NCI-H1694 (cell line): ENCODE measurements around the gene METAP1D.
"Not testable (repeated sequence)": the region's sequence is repeated elsewhere in the genome, so short reads cannot be mapped to it uniquely, and the experiment has no call there.

ENCODE experiments used
- DNase-seq: peaks from one replicate; lab custom pipeline; 2025; lab: John Stamatoyannopoulos, UW

Gene METAP1D

DNA sequence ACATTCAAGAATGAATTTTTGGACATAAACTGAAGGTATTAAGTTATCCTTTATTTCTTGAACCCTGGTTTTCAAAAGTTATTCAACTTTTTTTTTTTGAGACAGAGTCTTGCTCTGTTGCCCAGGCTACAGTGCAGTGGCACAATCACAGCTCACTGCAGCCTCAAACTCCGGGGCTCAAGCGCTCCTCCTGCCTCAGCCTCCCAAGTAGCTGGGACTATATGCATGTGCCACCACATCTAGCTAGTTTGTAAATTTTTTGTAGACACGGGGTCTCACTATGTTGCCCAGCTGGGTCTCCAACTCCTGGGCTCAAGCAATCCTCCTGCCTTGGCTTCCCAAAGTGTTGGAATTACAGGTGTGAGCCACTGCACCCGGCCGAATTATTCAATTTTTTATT lies 2.7 kb upstream of the METAP1D start:
- DNase-seq, result not testable (repeated sequence)

DNA sequence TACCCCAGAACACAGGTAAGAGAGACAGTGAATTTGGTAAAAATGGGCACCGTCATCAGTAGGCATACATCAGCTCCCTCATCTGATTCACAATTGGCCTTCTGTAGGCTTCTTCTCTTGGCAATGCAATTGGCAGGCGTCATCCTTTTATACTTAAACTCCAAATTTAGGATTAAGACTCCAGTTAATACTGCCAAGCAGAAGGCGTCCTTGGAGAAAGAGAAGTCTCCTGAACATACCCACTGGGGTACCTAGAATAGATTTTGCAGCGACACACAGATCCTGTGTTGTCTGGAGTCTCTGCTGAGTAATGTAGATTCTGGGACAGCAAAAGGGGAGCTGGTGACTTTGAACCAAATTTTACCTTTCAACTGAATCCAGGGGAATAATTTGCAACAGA lies 592 bp upstream of the METAP1D start:
- no peak for DNase-seq

DNA sequence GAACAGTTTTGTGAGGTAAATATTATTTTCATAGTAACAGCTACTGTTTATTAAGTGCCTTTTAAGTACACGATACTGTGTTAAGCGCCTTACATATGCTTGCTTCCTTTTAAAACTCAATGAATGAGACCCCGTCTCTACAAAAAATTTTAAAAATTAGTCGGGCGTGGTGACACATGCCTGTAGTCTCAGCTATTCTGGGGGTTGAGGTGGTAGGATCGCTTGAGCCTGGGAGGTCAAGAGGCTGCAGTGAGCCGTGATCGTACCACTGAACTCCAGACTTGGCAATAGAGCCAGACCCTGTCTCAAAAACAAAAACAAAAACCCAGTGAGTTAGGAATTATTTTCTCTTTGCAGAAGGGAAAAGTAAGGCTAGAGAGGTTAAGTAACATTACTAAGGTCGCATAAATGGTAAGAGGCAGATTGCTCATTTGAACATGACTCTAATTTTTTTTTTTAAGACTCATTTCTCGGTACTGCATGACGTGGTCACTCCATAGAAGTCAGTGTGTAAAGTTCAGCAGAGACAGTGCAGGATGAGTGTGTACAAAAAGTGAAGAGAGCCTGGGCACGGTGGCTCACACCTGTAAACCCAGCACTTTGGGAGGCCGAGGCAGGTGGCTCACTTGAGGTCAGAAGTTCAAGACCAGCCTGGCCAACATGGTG lies 1.1 kb downstream of the METAP1D start:
- no peak for DNase-seq

DNA sequence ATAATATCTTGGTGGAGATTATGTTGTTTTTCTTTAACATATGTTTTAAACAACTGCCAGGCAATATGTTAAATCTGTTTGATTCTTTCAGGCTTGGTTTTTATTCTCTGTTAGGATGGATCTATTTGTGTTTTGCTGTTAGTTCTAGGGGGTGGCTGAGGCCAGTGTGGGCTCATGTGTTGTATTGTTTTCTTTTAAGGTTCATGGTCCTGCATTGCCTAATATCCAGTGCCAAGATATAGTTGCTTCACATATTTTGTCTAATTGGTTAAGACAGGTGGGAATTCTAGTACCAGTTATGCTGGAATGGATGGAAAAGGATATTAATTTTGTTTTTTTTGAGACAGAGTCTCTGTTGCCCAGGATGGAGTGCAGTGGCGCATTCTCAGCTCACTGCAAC lies 7.6 kb downstream of the METAP1D start:
- no peak for DNase-seq

DNA sequence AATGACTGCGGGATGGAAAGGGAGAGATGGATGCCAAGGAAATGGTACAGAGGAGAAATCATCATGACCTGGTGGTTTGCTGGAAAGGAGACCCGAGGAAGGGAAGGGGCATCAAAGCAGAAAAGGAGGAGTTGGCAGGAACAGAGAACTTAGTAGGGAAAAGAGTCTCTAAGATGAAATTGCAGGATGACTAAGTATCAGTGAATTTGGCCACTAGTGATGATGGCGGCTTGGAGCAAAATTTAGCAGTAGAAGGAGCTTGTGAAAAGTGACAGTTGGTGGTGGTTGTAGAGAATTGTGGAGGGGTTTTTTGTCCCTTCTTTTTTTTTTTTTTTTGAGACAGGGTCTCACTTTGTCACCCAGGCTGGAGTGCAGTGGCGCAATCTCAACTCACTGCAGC lies 10.1 kb downstream of the METAP1D start:
- DNase-seq, result no peak

DNA sequence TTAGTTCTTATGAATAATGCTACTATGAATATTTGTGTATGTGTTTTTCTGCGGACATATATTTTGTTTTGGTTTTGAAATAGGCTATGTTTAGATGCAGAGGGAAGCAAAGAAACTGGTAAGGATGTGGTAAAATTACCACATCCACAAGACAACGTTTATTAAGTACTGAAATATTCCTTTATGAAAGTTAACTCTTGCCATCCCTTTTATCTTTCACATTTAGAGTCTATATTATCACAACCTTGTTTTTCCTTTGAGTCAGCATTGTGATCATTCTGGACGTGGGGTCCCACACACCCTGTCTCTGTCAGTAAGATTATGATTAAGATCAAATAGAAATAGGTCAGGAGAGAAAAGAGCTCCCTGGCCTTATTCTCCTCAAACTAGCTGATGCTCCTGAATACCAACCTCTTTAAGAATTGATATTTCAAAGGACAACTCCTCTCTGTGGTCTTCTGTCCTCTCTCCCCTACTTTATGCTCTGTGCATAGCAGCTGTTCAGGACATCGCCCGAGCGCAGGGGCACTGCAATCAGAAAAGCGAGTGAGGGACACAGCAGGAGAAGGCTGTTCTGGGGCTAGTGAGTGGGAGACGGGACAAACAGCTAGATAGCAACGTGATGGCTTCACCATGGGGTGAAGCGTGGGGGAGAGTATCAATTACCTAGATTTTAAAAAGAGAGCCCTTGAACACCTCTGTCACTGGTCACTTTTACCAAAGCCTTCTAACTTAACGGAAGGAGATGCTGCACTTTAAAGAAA lies 12.2 kb downstream of the METAP1D start:
- no peak for DNase-seq

DNA sequence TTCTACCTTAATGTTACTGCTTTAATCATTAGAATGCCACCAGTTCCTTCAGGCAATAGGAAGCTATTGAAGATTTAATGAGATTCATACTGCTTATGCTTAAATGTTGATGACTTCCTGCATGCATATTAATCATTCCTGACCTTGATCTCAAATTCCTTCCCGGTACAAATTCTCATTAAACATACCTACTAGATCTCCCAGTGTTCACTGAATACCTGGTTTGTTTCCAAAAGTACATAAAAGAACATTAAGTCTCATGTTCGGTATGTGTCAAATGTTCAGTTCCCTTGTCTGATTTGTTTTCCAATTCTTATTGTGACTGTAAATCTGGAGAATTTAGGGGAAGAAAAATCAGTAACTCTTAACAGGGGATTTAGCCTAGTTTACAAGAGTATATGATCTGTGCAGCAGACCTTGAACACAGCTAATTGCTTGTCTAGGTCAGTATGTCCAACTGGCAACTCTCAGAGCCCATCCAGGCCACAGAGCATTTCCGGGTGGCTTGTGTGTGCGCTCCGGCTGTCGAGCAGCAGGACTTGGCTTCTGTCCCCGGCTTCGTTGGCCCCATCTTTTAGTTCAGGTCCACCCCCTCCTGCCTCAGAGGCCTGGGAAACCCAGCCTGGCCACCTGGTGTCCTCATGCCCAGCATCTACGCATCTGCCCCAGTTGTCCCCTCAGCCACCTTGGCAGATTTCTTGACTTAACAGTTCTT lies 13.1 kb downstream of the METAP1D start:
- DNase-seq, result no peak

DNA sequence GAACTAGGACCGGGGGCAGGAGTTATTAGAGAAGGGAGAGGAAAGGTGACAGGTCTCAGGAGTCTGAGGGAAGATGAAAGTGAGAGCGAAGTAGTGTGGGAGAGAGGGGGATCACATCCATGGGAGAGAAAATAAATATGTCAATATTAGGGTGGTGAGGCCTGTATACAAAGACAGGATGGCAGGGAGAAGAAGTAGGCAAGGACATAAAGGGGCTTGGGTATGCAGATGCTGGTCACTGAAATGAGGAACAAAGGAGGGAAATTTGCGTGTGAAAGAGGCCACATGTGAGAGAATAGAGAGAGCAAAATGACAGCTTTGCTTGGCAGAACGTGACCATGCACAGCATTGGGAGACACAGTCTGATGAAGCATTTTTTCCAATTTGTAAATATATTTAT lies 13.6 kb downstream of the METAP1D start:
- DNase-seq, result no peak

DNA sequence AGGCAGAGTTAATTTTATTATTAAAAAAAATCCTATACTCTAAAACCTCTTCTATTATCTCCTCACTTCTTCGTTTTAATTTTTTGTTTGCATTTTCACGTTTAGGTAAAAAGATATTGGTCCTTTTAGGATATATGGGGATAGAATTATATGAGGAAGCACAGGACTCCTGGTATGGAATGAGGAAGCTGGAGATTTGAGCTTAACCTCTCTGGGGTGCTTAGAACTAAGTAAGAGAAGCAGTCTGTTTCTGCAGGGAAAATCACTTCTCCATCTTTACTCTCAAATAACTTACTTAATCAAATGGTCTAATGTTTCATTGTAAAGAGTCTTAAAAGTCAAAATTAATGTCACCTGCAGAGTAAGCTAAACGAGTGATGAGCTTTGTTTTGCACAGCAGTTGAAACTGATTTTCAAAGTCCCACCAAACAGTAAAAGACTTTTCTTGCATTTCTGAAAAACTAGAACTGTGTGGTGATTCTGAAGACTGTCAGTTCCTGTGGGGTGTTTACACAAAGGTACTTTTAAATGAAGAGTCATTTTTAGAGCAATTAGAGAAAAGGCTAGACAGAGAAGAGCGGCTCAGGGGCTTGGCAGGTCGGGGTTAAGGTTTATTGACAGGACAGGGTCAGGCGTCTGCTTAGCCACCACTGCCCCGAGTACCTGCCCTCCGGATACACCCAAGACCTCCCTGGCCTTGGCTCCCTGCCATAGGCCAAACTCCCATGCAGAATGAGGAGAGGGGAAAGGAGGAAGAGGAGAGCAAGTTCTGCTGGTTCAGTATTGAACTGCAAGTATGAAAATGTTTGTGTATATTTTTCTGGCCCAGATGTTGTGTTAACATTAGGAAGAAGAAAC lies 21.6 kb downstream of the METAP1D start:
- no peak for DNase-seq

DNA sequence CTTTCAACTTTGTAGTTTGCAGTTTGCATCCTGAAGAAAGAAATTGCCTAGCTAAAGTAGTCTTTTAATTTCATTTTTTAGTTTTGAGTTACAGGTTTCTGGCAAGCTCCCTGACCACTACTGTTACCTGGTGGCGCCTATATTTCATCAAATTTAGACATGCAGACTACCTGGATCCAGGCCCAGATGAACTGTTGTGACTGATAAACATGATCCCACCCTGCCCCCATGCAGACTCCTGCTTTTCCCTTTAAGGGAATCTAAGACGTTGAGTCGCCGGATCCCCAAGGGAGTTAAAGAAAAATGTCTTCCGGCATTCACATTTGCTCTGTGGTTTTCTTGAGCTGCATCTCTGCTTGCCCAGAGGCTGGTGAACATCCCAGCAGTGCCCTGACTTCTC lies 22.2 kb downstream of the METAP1D start:
- no peak for DNase-seq

DNA sequence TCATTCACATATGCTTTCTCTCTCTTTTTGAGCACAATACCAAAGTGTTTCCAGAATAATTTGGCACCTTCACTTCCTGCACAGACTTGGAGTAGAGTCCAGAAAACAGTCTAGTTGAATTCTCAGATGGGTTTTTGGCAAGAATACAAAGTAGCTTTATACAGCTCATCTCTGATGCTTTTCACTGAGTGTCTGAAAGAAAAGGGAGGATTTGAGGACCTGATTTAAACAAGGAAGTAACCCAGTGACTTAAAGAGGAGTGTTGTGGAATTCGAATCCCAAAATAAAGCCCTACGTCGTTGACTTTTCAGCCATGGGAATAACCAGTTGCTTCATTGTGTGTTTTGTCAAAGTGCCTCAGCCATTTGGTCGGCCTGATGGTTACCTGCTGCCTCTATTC lies 31.8 kb downstream of the METAP1D start:
- no peak for DNase-seq

DNA sequence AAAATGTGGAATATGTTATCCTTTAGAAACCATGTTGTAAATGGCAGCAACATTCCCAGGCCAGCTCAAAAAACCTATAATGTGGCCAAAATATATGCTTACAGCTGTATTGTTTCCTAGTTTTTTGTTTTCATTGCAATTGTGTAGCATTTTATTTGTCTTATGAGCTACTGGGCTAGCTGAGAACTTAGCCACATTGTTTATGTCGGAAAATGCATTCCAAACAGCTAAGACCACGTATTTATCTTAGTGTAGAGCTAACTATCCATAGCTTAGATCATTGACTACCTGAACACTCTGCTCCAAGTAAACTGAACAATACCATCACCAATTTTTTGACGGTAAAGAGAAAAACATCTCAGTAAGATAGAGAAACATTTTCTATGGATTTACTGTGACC lies 38.4 kb downstream of the METAP1D start:
- DNase-seq, result no peak

DNA sequence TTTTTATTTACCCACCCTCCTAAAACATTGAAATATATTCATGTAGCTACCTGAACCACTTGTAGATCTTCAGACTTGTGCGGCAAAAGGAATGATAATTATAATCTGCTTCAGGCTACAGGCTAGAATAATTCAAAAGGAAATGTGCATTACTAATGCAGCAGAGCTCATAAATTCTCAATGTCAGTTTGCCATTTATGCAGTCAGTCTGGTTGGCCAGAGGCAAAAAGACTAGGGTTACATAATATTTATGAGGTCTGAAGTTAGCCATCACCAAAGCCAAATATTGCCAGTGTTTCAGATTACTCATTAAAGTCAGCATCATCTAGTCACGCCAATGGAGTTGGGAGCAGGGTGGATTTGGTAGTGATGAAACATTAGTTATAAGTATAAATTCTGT lies 38.9 kb downstream of the METAP1D start:
- no peak for DNase-seq

DNA sequence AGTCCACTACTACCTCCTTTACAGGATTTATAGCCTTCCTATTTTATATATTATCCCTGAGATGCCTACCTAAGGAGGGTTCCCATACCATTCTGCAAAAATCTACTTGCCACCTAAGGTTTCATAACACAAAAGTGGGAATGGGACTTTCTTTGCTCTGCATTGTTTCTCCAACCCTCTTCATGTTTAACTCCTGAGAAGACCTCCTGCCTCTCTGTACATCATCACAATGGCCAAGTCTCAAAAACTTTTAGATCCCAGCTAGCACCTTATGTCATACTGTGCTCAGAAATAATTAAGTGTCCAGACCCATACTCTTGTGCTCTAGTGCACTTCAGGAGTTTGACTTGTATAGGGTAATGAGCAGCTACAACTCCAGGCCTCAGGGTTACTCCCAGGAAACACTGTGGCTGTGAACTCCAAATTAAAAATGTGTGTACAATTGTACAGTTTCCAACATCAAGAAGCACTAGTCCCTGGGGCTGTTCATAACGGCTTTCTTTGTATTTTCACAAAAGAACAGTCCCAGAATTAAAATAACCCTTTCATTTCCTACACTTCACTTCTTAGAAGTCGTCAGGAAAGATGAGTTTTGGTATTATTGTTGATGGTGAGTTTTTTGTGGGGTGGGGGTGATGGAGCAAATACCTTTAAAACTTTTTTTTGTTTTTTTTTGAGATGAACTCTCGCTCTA lies 39.4 kb downstream of the METAP1D start:
- no peak for DNase-seq

DNA sequence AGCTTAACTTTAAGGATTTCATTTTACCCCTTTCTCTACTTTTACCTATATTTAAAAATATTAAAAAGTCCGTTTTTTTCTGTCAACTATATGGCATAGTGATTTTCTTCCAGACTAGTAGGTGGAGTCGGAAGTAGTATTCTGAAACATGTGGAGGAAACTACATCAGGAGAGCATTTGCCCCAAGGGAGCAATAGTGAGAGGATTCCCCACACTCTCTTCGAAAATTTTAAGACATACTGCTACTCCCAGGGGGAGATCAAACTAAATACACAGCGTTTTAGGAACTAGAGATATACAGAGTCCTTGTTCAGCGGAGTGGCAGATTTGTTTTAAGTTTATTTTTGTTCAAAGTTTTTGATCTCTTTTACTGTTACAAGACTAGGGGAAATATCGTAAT lies 40.6 kb downstream of the METAP1D start:
- DNase-seq, result no peak

DNA sequence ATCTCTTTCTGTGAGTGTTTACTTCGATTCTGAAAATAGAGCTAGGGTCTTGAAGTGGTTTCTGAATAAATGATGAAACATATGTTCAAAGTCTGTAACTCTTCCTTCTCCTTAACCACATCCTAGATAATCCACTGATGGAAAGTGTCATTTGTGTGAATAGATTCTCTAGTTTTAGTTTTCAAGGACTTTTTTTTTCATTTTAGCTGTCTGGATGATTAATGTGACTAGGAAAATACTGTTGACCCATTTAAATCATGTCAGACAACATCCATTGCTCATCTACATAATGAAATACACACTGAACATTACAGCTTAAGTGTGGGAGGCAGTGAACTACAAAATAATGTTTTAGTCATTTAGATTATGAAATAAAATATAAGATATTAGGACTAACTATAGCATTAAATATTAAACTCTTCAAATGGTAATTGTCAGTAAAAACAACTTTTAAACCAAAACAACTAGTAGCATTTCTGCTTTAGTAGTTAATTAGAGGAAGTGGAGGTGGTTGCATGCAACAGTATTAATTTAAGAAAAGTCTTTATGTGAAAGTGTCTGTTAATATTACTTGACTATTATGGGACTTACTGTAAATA lies 46.4 kb downstream of the METAP1D start:
- no peak for DNase-seq

DNA sequence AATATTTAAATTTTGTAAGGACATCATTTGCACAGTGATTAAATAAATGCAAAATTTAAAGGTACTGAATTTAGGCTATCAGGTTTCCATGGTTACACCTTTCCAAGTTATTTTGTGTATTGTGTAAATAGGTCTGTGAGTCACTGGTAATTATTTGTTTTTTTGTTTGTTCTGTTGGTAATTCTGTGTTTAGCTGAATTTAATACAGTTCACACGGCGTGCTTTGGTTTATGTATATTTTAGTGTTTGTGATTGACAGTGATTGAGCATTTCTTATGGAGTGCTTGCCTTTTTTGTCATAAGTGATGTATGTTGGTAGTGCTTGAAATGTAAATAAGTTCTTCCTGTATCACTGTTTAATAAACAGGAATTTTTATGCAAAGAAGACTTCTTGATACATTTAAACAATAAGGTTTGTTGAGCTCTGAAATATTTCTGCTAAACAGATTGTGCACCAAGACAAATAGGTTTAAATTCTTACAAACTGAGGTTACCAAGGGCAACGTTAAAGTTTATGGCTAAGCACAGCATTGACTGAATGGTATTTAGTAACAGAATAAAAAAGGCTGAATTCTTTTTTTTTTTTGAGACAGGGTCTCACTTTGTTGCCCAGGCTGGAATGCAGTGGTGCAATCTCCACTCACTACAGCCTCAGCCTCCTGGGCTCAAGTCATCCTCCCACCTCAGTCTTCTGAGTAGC lies 47.3 kb downstream of the METAP1D start:
- DNase-seq, result no peak

DNA sequence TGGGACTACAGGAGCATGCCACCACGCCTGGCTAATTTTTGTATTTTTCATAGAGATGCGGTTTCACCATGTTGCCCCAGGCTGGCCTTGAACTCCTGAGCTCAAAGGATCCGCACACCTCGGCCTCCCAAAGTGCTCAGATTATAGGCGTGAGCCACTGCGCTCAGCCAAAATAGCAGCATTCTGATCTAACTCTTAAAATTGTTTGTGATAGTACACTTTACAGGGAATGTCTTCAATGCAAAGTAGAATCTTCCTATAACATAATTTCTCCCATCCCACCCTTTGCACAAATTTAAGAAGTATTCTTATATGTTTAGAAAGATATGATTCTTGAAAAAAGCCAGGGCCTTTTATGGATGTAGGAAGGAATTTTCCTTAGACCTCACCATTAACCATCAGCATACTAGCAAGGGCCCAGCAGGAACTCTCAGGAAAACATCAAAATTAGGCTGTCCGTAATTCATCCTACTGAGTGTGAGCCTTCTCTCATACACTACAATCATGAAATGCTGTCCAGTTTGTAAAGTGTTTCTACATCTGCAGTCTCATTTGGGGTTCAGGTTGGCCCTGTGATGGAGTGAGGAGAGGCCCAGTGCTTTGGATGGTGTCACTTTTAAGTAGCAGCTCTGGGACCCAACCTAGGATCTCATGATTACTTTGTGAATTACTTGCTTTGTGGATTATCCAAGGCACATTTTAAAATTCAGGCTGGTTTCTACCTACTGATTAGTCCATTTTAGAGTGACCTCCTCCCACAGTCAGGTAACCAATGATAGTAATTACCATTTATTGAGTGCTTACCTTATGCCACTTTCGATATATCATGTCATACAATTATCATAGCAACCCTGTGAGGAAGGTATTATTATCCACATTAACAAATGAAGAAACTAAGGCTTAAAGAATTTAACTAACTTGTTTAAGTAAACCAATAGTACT lies 48.1 kb downstream of the METAP1D start:
- no peak for DNase-seq
